HUES6 (cell line): Measurements from ENCODE around the gene TEDC2.

Experiments
- H3K27ac ChIP-seq: 2 replicates; pipeline ENCODE4 v1.7.0; 2013; ENCODE audit warnings: low read depth, mild to moderate bottlenecking, low read length, inconsistent platforms
- H3K27me3 ChIP-seq: 2 replicates; pipeline ENCODE4 v1.6.1; 2013; ENCODE audit warnings: low read length; ENCODE audit not compliant: control insufficient read depth, insufficient read depth
- H3K36me3 ChIP-seq: 2 replicates; pipeline ENCODE4 v1.6.1; 2013; ENCODE audit warnings: low read length; ENCODE audit not compliant: control insufficient read depth, insufficient read depth
- H3K4me1 ChIP-seq: 2 replicates; pipeline ENCODE4 v1.6.1; 2013; ENCODE audit warnings: low read length; ENCODE audit not compliant: control insufficient read depth, insufficient read depth
- H3K4me3 ChIP-seq: 2 replicates; pipeline ENCODE4 v1.5.1; 2013; ENCODE audit warnings: low read depth, low read length
- H3K9ac ChIP-seq: one replicate; pipeline ENCODE4 v1.6.1; 2013; ENCODE audit warnings: mild to moderate bottlenecking, low read length
- H3K9me3 ChIP-seq: 2 replicates; pipeline ENCODE4 v1.6.1; 2013; ENCODE audit warnings: low read depth, low read length; ENCODE audit not compliant: control insufficient read depth, insufficient read depth

Gene TEDC2

GRCh38 chr16:2468233-2468724, 8.4 kb downstream of the TEDC2 start:
- peaks cover 11% of the 10 kb centered on the region; the same call in 1 of the 2 replicates for H3K36me3 ChIP-seq
- peaks cover 39% of the 10 kb centered on the region for H3K4me1 ChIP-seq
- peaks cover 48% of the 10 kb centered on the region for H3K27me3 ChIP-seq
- H3K27ac ChIP-seq, result no peak overlapping the region
- peak overlapping the region; percentile 63 for H3K4me3 ChIP-seq
- H3K9me3 ChIP-seq, result no peaks in the 10 kb centered on the region
- H3K9ac ChIP-seq, result peak overlapping the region; percentile 60

GRCh38 chr16:2468725-2469398, 9.0 kb downstream of the TEDC2 start:
- H3K9ac ChIP-seq, result peak overlapping the region; percentile 60
- peak overlapping the region; percentile 63 for H3K4me3 ChIP-seq
- H3K27ac ChIP-seq, result no peak overlapping the region
- no peaks in the 10 kb centered on the region for H3K9me3 ChIP-seq
- H3K36me3 ChIP-seq, result peaks cover 7% of the 10 kb centered on the region; the same call in 1 of the 2 replicates
- peaks cover 52% of the 10 kb centered on the region for H3K27me3 ChIP-seq
- peaks cover 41% of the 10 kb centered on the region for H3K4me1 ChIP-seq

- Histone ChIP-seq H3K9me3 (no peaks in the 10 kb centered on the region), H3K4me1 (peaks cover 41% of the 10 kb centered on the region), H3K9ac (no peak overlapping the region)
Measured at GRCh38 chr16:2469399-2470233, 9.7 kb downstream of the TEDC2 start.

GRCh38 chr16:2470234-2470601, 10.3 kb downstream of the TEDC2 start:
- Histone ChIP-seq H3K9ac (no peak overlapping the region), H3K4me3 (0 out of 2 replicates have a peak overlapping the region, but pooled peaks have one; percentile 52), H3K27me3 (peaks cover 57% of the 10 kb centered on the region), H3K36me3 (no peaks in the 10 kb centered on the region), H3K27ac (no peak overlapping the region), H3K4me1 (peaks cover 41% of the 10 kb centered on the region), H3K9me3 (no peaks in the 10 kb centered on the region)

More at GRCh38 chr16:2469399-2470233, 9.7 kb downstream of the TEDC2 start:
- no peak overlapping the region for H3K4me3 ChIP-seq
- H3K36me3 ChIP-seq, result no peaks in the 10 kb centered on the region
- H3K27ac ChIP-seq, result no peak overlapping the region
- peaks cover 57% of the 10 kb centered on the region for H3K27me3 ChIP-seq

- no peak overlapping the region for H3K27ac ChIP-seq
- H3K9me3 ChIP-seq, result no peaks in the 10 kb centered on the region
- H3K9ac ChIP-seq, result no peak overlapping the region
- peaks cover 58% of the 10 kb centered on the region for H3K27me3 ChIP-seq
- no peaks in the 10 kb centered on the region for H3K36me3 ChIP-seq
- H3K4me1 ChIP-seq, result peaks cover 41% of the 10 kb centered on the region
- peak overlapping the region; percentile 52 for H3K4me3 ChIP-seq
Measured at GRCh38 chr16:2470603-2471015, 10.7 kb downstream of the TEDC2 start.

GRCh38 chr16:2471016-2471652, 11.2 kb downstream of the TEDC2 start, which contains the start of gene NTN3:
Gene NTN3, plus strand, starts transcription at chr16:2471297. Its CDS starts 405 bp downstream, at chr16:2471702.
- peaks cover 41% of the 10 kb centered on the region for H3K4me1 ChIP-seq
- H3K9ac ChIP-seq, result no peak within 1 kb of the TSS
- H3K9me3 ChIP-seq, result no peaks in the 10 kb centered on the region
- no peaks in the 10 kb centered on the region for H3K36me3 ChIP-seq
- peak within 1 kb of the TSS; percentile 52 for H3K4me3 ChIP-seq
- H3K27me3 ChIP-seq, result peaks cover 63% of the 10 kb centered on the region
- no peak within 1 kb of the TSS for H3K27ac ChIP-seq

- Histone ChIP-seq H3K27ac (no peak overlapping the region), H3K4me1 (peaks cover 41% of the 10 kb centered on the region)
Measured at GRCh38 chr16:2471653-2472487, 12.0 kb downstream of the TEDC2 start.

GRCh38 chr16:2472488-2472864, 12.6 kb downstream of the TEDC2 start:
- Histone ChIP-seq H3K36me3 (no peaks in the 10 kb centered on the region), H3K4me1 (peaks cover 41% of the 10 kb centered on the region), H3K27ac (no peak overlapping the region), H3K9me3 (no peaks in the 10 kb centered on the region), H3K9ac (no peak overlapping the region), H3K27me3 (peaks cover 70% of the 10 kb centered on the region), H3K4me3 (no peak overlapping the region)

More at GRCh38 chr16:2471653-2472487, 12.0 kb downstream of the TEDC2 start:
- peak overlapping the region; percentile 52 for H3K4me3 ChIP-seq
- H3K9me3 ChIP-seq, result no peaks in the 10 kb centered on the region
- no peak overlapping the region for H3K9ac ChIP-seq
- peaks cover 70% of the 10 kb centered on the region for H3K27me3 ChIP-seq
- no peaks in the 10 kb centered on the region for H3K36me3 ChIP-seq

- peaks cover 41% of the 10 kb centered on the region for H3K4me1 ChIP-seq
- no peak overlapping the region for H3K9ac ChIP-seq
- no peak overlapping the region for H3K27ac ChIP-seq
- no peaks in the 10 kb centered on the region for H3K36me3 ChIP-seq
- H3K4me3 ChIP-seq, result peak overlapping the region; percentile 75; the same call in 1 of the 2 replicates
- peaks cover 70% of the 10 kb centered on the region for H3K27me3 ChIP-seq
- H3K9me3 ChIP-seq, result no peaks in the 10 kb centered on the region
Measured at GRCh38 chr16:2472885-2473445, 13.1 kb downstream of the TEDC2 start.

GRCh38 chr16:2473446-2473926, 13.6 kb downstream of the TEDC2 start:
- Histone ChIP-seq H3K9me3 (no peaks in the 10 kb centered on the region), H3K27me3 (peaks cover 65% of the 10 kb centered on the region), H3K4me1 (peaks cover 37% of the 10 kb centered on the region), H3K27ac (no peak overlapping the region), H3K4me3 (peak overlapping the region; percentile 75), H3K36me3 (no peaks in the 10 kb centered on the region), H3K9ac (no peak overlapping the region)
